HG03558 (cell line): ENCODE data around the gene FRMD4A.

Source experiments
- ATAC-seq: cut with Tn5 transposase; IDR thresholded peaks from one replicate; pipeline ENCODE4 v1.9.1; 2021; ENCODE audit warnings: moderate number of reproducible peaks; ENCODE audit not compliant: unreplicated experiment; ENCODE audit errors: extremely low read depth

Gene FRMD4A

GRCh38 chr10:13704964-13705363, 625.8 kb downstream of the FRMD4A start:
- ATAC-seq = no peak

GRCh38 chr10:13703997-13704536, 626.7 kb downstream of the FRMD4A start:
- ATAC-seq = no peak

DNA sequence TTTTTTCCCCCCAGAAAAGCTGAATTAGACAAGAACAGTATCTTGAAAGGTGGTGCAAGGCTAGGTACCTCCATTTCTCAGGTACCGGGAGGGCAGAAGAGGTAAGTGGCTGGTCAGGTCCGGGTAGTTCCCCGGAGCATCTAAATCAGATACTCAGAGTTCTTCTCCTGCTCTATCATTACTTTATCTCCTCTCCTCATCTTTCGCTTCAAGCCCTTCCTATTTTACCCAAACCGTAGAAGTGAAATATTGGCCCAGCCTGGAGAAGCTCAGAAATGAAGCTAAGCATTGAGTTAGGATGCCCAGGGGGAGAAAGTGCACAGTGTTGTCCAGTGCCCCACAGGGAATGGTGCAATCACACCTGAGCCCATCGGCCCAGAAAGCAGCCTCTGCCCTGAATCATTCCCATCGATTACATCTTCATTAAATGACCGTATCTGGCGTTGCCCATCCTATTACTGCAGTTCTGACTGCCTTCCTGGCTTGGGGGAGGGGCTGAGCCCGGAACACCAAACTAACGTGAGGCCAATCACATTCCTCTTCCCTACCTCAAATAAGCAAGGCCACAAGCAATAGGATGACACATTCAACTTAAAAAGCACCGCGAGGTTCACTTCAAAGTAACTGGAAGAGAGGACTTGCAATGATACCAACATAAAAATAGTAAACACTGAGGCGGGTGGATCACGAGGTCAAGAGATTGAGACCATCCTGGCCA, 627.5 kb downstream of the FRMD4A start:
- ATAC-seq = no peak

DNA sequence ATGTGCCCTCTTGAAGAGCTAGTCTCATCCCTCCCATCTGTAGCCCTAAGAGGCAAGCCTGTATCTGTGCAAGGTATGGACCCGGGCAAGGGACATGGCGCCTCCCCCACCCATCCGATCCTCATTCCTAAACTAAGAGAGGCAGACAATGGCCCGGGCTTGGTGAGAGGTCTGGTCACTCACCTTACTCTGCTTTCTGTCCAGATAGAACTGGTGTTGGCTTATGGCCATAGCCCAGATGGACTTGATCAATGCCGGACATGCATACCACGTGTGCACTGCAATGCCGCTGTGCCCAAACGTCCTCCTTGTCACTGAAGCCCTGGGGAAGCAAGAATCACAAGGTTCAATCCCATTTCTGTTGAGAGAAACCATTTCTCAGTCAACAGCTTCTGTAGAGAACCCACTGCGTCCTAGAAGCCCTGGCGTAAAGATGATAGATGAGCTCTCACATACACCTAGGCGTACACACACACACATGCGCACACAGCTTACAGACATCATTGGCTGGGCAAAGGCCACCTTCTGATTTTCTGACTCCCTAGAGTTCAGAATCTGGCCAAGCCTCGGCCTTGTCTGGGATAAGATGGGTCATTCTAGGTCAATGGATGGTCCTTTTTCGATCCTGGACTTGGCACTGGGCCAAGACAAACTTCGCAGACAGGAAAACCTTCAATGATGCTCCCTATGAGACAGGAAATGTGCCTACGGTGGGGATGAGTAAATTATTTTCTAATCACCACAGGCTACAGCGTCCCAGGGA, 629.4 kb downstream of the FRMD4A start:
- no peak for ATAC-seq

DNA sequence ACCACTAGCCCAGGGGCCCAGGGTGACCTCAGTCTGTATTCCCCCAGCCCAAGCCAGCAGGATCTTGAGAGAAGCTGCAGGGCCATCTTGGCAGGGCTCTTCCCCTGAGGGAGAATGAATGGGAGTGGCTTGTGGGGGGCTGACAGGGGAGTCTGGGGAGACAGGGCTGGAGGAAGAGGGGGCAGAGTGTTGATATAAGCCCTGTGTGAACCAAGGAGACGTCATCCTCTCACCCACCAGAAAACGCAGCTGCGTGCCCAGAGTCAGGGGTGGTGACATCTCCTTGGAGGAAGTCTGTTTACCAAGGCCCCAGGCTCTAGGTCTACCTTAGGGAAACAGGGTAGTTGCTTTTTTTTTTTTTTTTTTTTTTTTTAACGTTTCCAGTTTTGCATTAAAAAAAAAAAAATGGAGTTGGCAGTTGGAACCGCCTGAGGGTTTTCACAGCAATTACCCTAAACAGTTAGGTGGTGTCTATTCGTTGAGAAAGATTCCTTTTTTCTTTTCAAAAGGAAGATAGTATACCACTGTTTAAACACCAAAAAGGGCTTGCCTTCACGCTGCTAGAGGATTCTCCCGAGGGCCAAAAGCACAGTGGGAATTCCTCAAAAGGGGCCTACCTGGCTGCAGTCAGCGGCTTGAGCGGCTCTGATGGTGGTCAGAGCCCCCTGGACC, 630.1 kb downstream of the FRMD4A start:
- no peak for ATAC-seq

DNA sequence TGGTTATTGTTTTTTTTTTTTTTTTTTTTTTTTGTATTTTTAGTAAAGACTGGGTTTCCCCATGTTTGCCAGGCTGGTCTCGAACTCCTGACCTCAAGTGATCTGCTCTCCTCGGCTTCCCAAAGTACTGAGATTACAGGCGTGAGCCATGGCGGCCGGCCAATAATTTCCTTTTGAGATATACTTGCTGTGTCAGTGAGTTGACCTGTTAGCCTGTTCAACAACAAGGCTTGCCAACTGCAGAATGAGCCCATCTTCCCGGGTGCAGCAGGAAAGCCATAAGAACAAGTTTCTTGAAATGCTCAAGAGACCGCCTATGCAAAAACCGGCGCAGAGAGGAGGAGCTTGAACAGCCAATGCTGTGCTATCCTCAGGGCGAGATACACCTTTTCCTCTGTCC, 631.5 kb downstream of the FRMD4A start:
- no peak for ATAC-seq

DNA sequence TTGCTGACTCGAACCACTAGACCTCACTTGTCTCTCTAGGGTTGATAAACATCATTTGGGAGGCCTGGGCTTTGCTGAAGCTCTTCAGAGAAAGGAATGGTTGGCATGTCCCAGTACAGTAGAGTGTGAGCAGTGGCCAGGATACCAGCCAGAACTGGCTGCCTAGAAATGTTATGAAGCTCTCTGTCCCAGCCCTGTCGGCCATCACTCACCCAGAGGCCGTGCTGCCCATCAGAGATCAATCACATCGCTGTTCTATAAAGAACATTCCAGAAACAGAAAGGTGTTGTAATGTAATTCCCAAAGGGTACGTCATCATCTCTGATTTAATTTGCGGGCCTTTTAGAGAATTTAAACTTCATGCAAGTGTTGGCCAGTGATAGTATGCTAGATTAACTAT, 632.5 kb downstream of the FRMD4A start:
- ATAC-seq = no peak

GRCh38 chr10:13696071-13696470, 634.7 kb downstream of the FRMD4A start:
- ATAC-seq = no peak

DNA sequence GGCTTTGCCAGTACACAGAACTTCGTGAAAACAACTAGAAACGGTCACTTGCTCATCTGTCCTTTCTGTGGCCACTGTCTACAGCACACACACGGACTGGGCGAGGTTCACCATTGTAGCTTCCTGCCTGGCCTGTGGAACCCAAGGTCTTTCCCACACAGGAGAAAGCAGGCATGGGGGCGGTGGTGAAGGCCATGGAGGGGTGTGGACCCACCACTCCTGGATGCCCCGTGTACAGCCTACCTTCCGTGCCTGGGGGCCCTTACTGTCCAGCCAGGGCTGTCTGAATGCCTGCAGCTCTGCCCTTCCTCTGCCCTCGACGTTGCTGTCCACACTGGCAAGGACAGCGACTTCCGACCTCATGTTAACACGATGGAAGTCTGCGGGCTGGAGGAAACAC, 635.1 kb downstream of the FRMD4A start:
- ATAC-seq = no peak

DNA sequence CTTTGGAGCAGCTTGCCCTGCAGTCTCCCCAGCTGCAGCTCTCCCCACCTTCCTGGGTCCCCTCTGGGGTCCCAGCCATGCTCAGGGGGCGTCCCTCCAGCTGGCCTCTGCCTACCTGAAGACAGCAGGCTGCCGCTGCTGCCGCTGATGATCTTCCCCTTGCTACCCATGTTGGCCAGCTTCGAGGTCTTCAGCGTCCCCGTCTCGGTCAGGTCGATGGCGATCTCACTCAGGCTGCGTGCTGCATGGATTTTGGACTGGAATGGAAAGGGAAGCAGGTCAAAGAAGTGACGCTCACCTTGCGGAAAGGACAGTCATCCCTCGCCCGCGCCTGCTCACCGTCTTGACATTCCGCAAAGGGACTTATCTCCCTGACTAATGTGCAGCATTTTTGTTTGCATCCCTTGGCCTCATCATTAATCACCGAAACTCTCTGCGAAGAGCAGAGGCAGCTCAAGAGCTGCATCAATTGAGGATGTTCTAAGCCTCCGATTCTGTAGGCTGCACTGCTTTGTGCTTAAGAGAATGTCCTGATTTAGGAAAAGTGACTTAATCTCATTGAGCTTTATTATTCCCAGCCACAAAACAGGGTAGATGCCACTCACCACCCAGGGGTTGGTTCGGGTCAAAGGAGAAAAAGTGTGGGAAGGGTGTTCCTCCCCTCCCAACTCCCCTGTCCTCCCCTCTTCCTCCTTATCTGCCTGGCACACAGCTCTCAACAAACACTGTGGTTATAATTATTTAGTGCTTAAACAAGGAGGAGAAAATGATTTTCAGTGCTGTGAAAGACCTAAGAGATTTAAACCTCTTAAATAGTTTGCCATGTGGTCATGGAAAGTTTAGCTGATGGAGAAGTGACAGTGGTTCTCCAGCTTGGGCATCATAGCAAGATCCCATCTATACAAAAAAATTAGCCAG, 636.7 kb downstream of the FRMD4A start:
- no peak for ATAC-seq

GRCh38 chr10:13690281-13690825, 640.4 kb downstream of the FRMD4A start:
- peak; percentile 34 for ATAC-seq

DNA sequence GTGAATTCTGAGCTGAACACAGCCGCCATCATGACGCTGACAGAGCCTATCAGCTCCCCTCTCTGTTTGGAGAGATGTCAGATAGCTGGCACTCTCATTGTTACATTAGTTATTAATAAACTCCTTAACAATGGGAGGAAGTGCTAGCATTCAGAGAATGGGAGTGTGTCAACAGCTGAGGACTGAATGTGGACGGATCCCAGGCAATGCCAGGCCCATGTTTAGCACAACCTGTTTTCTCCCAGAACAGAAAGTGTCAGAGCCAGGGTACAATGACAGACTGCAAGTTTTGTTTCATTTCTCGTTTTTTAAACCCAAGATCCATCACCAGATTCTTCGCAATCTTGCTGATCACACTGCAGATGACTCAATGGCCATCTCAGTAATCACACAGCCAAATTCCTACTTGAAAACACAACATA, 644.4 kb downstream of the FRMD4A start:
- ATAC-seq = no peak

DNA sequence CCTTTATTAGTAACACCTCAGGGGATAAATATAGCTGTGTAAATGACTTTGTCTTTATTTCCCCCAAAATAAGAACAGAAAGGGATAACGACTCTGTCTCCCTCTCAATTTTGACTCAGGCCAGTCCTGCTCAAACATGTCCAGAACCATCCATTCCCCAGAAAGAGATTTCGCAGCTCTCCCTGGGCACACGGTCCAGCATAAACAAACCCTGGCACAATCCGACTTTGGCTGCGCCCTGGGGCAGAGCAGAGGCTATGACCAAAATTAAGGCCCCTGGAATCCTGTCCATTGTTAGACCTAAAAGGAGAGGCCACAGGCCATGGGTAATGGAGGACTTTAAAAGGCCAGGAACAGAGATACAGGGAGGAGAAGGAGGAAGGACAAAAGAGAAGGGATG, 644.8 kb downstream of the FRMD4A start:
- no peak for ATAC-seq

GRCh38 chr10:13684806-13685482, 645.8 kb downstream of the FRMD4A start:
- no peak for ATAC-seq

DNA sequence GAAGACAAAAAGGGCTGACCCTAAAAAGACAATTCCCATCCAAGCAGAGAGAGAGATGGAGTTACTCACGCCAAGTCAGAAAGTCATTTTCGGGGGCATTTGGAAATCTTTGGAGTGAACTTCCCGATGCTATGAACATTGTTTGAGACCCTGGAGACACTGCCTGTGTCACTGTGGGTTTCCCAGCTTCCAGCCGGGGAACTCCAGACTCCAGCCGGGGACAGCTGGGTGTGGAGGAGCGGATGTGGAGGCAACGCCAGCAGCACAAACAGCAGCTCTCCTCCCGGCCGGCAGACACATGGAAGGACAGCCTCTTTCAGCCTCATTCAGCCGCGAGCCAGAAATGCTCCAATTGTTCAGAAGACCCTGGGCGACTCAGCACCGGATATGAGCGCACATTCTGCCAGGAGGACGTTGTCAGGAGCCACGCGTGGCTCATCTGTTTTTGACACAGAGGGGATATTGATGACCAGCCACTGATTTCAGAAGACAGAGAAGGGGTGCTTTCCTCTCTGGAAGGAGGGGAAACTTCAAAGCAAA, 646.4 kb downstream of the FRMD4A start:
- no peak for ATAC-seq

- ATAC-seq = no peak
These were observed 647.7 kb downstream of the FRMD4A start for GRCh38 chr10:13683017-13683416.

DNA sequence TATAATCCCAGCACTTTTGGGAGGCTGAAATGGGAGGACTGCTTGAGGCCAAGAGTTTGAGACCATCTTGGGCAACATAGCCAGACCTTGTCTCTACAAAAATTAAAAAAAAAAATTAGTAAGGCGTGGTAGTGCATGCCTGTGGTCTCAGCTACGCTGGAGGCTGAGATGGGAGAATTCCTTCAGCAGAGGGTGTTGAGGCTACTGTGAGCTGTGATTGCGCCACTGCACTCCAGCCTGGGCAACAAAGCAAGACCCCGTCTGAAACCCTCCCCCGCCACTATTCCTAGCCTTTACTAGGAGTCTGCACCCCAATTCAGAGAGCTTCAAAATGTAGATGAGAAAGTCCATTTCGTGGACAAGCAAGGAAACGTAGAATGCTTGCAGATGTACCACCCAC, 648.8 kb downstream of the FRMD4A start:
- ATAC-seq = no peak

DNA sequence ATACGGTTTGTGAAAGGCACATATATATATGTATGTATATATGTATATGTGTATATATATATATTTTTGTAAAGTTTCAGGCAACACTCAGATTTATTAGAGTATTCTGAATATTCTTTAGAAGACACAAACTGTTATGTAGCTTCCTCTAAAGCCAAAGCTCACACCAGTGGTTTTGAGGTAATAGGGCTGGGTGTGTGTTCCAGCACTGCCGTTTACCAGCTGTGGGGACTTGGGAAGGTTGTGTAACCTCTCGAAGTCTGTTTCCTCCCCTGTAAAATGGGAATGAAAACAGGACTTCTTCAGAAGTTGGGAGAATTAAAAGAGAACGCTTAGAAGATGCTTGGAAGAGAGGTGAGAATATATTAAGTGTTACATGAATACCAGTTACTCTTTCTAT, 649.2 kb downstream of the FRMD4A start:
- ATAC-seq = no peak

DNA sequence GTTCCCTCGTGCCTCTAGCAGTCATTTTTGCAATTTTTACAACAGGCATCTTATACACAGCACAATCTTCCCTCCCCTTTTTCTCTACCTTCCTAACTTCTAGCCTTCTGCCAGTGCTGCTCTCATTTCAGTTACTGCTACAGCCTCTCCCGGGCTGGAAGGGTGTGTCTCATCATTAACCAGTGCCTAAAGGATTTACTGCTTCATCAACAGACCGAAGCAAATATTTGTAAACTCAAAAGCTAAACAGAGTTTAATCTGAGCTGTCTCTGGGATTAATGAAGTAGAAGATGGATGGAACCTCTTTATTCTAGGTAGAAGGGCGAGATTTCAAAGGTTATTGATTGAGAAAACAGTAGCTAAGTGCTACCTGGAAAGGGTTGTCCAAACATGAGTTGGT, 649.6 kb downstream of the FRMD4A start:
- ATAC-seq = no peak
